ENCODE results near the gene PARP6. TPM values are rescaled to one million over a fixed set of nuclear protein-coding genes. Genes with fewer than 3 reads are reported as not detected.

PARP6 gene
- total and polyA plus RNA-seq, 9 donors: 44.5 to 97.4 (median 70.0) TPM

DNA sequence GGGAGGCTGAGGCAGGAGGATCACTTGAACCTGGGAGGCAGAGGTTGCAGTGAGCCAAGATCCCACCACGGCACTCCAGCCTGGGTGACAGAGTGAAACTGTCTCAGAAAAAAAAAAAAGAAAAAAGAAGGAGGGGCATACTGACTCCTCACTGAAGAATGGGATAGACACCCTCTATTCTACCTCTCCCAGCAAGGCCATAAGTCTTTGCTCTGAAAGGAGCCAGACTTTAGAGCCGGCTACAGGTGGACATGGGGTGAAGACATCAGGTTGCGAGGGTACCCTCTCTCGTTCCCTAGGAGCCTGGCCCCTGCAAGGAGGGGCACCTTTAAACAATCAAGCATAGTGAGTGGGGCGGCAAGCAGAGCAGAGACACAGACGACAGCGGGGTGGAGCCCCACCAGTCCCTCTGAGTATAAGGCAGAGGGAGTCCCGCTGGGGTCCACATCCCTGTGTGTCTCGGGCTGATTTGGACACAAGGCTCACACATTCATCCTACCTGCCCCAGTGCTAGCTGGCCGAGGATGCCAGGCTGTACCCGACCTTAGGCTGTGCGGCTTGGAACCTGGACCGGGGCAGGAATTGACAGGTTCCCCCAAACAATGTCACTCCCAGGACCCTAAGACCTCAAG, 75.8 kb downstream of the PARP6 start:
- H3K36me3 ChIP-seq: no peaks in the 10 kb centered on the region
- intact Hi-C loops (cut with DNase I): no loop called here
- no peaks in the 10 kb centered on the region for H3K27me3 ChIP-seq
- TF ChIP-seq, protein P1, sequence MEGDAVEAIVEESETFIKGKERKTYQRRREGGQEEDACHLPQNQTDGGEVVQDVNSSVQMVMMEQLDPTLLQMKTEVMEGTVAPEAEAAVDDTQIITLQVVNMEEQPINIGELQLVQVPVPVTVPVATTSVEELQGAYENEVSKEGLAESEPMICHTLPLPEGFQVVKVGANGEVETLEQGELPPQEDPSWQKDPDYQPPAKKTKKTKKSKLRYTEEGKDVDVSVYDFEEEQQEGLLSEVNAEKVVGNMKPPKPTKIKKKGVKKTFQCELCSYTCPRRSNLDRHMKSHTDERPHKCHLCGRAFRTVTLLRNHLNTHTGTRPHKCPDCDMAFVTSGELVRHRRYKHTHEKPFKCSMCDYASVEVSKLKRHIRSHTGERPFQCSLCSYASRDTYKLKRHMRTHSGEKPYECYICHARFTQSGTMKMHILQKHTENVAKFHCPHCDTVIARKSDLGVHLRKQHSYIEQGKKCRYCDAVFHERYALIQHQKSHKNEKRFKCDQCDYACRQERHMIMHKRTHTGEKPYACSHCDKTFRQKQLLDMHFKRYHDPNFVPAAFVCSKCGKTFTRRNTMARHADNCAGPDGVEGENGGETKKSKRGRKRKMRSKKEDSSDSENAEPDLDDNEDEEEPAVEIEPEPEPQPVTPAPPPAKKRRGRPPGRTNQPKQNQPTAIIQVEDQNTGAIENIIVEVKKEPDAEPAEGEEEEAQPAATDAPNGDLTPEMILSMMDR (IDR thresholded peaks at IDR 0.05): no peak
- no peak for TF ChIP-seq POLR2A (IDR thresholded peaks at IDR 0.05)
- no peak for TF ChIP-seq EP300 (IDR thresholded peaks at IDR 0.05)
- 70 to 76% (median 73%) methylated on average over 13 of the region's 13 CpGs for WGBS, 3 donors
- no peaks in the 10 kb centered on the region for H3K9me3 ChIP-seq
- no peak for DNase-seq
- H3K4me1 ChIP-seq (ENCODE audit: insufficient read depth): peaks cover 2% of the 10 kb centered on the region
- no peak overlapping the region for H3K4me3 ChIP-seq
- no peak overlapping the region for H3K27ac ChIP-seq

DNA sequence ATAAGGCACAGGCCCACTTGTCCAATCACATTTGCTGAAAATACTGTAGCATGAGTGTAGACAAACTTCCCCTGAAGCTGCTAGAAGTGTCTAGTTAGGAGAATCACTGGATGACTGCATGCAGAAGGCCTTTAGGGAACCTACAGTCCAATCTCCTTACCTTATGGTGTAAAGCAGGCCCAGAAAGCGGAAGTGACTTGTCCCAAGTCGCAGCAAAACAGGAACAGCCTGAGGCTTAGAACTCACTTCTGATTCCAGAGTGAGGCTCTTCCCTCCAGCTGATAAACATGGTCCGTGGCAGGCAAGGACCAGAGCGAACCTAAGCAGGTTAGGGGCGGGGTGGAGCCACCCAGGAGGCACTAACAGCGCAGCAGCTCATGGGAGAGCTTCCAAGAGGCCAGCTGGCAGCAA, 77.2 kb downstream of the PARP6 start:
- H3K4me1 ChIP-seq (ENCODE audit: insufficient read depth): peaks cover 2% of the 10 kb centered on the region

DNA sequence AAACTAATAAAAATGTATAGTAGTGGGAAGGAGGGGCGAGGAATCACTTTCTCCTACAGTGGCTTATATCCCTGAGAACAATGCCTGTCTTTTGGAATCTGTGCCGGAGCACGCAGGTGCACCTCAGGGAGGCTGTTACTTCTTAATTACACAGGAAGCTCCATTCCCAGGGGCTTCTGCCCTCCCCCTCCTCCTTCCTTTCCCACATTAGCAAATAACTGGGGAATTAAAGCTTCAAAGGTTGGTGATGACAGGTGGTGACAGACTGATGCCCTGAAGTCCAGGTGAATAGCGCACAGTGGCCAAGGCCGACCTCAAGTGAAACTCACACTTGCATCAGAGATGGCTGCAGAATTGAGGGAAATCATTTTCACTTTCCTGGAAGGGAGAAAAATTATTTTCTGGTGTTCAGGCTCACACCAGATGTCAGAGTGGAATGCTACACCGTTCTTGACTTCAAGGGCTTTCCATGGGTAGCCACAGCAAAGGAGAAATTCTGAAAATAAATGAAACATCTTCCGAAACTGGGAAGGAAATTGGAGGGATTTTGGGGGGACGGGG, 78.4 kb downstream of the PARP6 start:
- WGBS, 3 donors: 74 to 80% (median 75%) methylated on average over 8 of the region's 8 CpGs
- H3K4me1 ChIP-seq (ENCODE audit: insufficient read depth): peaks cover 2% of the 10 kb centered on the region
- H3K27ac ChIP-seq: no peak overlapping the region
- no peaks in the 10 kb centered on the region for H3K9me3 ChIP-seq
- H3K27me3 ChIP-seq: no peaks in the 10 kb centered on the region
- no peak for DNase-seq
- H3K4me3 ChIP-seq: no peak overlapping the region
- intact Hi-C loops (cut with DNase I): no loop called here
- H3K36me3 ChIP-seq: no peaks in the 10 kb centered on the region
- TF ChIP-seq, protein P1 (IDR thresholded peaks at IDR 0.05): no peak
- TF ChIP-seq POLR2A (IDR thresholded peaks at IDR 0.05): no peak
- TF ChIP-seq EP300 (IDR thresholded peaks at IDR 0.05): no peak

More for the DNA sequence above, 77.2 kb downstream of the PARP6 start:
- WGBS, 3 donors: 84 to 87% (median 87%) methylated on average over 6 of the region's 6 CpGs
- H3K27ac ChIP-seq: no peak overlapping the region
- H3K36me3 ChIP-seq: no peaks in the 10 kb centered on the region
- no peaks in the 10 kb centered on the region for H3K27me3 ChIP-seq
- no peak overlapping the region for H3K4me3 ChIP-seq
- intact Hi-C loops (cut with DNase I): no loop called here
- H3K9me3 ChIP-seq: no peaks in the 10 kb centered on the region
- no peak for DNase-seq
- TF ChIP-seq EP300 (IDR thresholded peaks at IDR 0.05) (no peak), POLR2A (IDR thresholded peaks at IDR 0.05) (no peak)
- TF ChIP-seq, protein P1 (IDR thresholded peaks at IDR 0.05): no peak

DNA sequence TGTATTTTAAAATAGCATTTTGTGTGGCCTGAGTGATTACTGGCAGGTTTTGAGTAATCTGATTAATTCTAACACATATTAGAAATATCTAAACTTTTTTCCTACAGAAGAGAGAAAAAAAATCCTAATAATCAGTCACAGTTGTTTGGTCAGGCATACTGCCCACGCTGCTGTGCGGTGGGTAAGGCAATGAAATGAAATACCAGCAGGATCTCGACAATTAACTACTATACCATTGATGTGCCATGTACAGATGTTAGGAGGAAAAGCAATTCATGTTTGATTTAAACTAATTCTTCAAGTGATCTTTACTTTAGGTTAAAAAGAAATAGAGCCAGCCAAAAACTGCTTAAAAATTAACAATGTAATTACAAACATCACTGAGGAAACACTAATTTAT, 79.9 kb downstream of the PARP6 start:
- TF ChIP-seq, protein P1 (IDR thresholded peaks at IDR 0.05): no peak
- TF ChIP-seq POLR2A (IDR thresholded peaks at IDR 0.05) (no peak), EP300 (IDR thresholded peaks at IDR 0.05) (no peak)
- no peak for DNase-seq
- Histone ChIP-seq H3K27me3 (no peaks in the 10 kb centered on the region), H3K4me3 (no peak overlapping the region), H3K4me1 (ENCODE audit: insufficient read depth) (peaks cover 2% of the 10 kb centered on the region), H3K9me3 (no peaks in the 10 kb centered on the region), H3K36me3 (no peaks in the 10 kb centered on the region), H3K27ac (no peak overlapping the region)
- intact Hi-C loops (cut with DNase I): no loop called here
- 79 to 81% (median 80%) methylated on average over 3 of the region's 3 CpGs for WGBS, 3 donors

Other genes with a start within 250 kb of the PARP6 start
- gene MYO9A, start 154.4 kb downstream of the PARP6 start, total RNA-seq: 10 to 100 TPM; 38.0 to 71.6 (median 58.8) TPM
- 10 to 100 TPM in 1 of 2 donors, 1 to 10 TPM in 1; 8.1 to 18.2 TPM for gene MYO9A, start 154.4 kb downstream of the PARP6 start, polyA plus RNA-seq
- 1 to 10 TPM in 6 of 7 donors, under 1 TPM in 1; 0.72 to 5.4 (median 3.2) TPM for gene SENP8, start 154.2 kb downstream of the PARP6 start, total RNA-seq
- 1 to 10 TPM; 1.7 to 4.4 TPM for gene SENP8, start 154.2 kb downstream of the PARP6 start, polyA plus RNA-seq
- gene GRAMD2A, start 74.8 kb downstream of the PARP6 start, total RNA-seq: 1 to 10 TPM in 5 of 7 donors, under 1 TPM in 2; 0.18 to 8.5 (median 1.6) TPM
- under 1 TPM; 0.08 to 0.45 TPM for gene GRAMD2A, start 74.8 kb downstream of the PARP6 start, polyA plus RNA-seq
- 100 to 1,000 TPM; 128 to 385 (median 291) TPM for gene PKM, start 41.4 kb downstream of the PARP6 start, total RNA-seq
- gene PKM, start 41.4 kb downstream of the PARP6 start, polyA plus RNA-seq: 100 to 1,000 TPM; 135 to 692 TPM
- 1 to 10 TPM; 3.4 to 8.5 (median 4.7) TPM for gene CELF6, start 47.6 kb upstream of the PARP6 start, total RNA-seq
- 1 to 10 TPM; 3.2 to 7.1 TPM for gene CELF6, start 47.6 kb upstream of the PARP6 start, polyA plus RNA-seq
- 100 to 1,000 TPM in 1 of 7 donors, 10 to 100 TPM in 6; 42.4 to 122 (median 71.0) TPM for gene HEXA, start 103.5 kb upstream of the PARP6 start, total RNA-seq
- gene HEXA, start 103.5 kb upstream of the PARP6 start, polyA plus RNA-seq: 100 to 1,000 TPM in 1 of 2 donors, 10 to 100 TPM in 1; 77.7 to 166 TPM
- gene TMEM202, start 125.8 kb upstream of the PARP6 start, total RNA-seq: not detected
- not detected for gene TMEM202, start 125.8 kb upstream of the PARP6 start, polyA plus RNA-seq
- 100 to 1,000 TPM in 5 of 7 donors, 10 to 100 TPM in 2; 47.9 to 211 (median 171) TPM for gene ARIH1, start 201.8 kb upstream of the PARP6 start, total RNA-seq
- 10 to 100 TPM; 33.1 to 91.2 TPM for gene ARIH1, start 201.8 kb upstream of the PARP6 start, polyA plus RNA-seq

Measured in ovary (tissue), 9 donors.